Measurements from ENCODE around the gene ETFBKMT.

DNA sequence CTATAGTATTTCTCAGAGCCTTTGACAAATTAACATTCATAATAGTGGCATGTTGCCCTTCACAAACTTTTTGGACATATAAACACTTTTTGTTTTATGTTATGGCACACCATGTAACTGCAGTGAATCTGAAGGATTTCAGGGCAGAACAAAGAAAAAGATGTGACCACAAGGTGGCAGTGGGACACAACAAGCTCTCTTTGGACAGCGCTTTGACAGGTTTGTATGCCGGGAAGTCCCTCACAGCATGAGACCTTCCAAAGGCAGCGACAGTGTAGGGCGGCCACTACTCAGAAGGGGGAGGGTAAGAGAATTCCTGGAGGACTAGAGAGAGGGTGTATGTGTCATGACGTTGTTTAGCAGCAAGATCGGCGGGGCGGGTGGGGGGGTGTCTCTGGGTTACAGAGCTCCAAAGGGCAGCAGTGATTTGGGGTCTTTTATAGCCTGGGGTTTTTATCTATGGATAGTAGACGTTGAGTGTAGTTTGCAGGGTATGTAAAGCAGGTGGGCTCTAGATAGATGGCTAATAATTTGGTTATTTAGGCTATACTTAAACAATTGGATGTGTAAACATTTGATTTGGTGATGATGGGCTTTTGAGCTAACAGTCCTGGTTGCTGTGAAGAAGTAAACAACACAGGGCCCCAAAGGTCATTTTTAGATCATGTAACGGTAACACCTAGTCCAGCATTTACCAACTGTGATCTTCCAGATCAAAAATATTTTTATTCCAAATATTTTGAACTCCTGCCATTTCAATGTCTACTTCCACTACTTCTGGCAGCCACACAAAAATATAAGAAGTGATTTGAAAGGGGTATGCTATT, 22.9 kb downstream of the ETFBKMT start:
- TF ChIP-seq SP1 (IDR thresholded peaks at IDR 0.05): no peak
- no peak for TF ChIP-seq SP1 (CRISPR knock-in tag; IDR thresholded peaks at IDR 0.05)
- no peak for TF ChIP-seq IRF1 (CRISPR knock-in tag; IDR thresholded peaks at IDR 0.05; ENCODE audit: low read depth)
- TF ChIP-seq ARNT (IDR thresholded peaks at IDR 0.05): no peak
- no peak for TF ChIP-seq FOXA1 (IDR thresholded peaks at IDR 0.05)
- TF ChIP-seq FOXA1 (CRISPR knock-in tag; IDR thresholded peaks at IDR 0.05): no peak
- TF ChIP-seq CHD2 (IDR thresholded peaks at IDR 0.05; ENCODE audit: low read depth, low read length): no peak
